ENCODE results near the gene MYOZ2.

The MYOZ2 gene

DNA sequence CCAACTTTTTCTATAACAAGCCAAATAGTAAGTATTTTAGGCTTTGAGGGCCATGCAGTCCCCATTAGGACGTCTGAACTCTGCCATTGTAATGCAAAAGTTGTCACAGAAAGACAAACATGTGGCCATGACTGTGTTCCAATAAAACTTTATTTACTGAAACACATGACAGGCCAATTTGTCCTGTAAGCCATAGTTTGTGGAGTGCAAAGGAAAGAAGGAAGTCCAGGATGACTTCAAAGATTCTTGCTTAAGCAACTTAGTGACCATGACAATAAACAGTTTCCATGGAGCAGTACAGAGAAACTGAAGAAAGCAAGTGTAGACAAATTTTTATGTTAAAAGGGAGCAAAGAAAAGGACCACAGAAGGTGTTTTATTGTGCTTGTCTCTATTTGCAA is 35.0 kb upstream of the MYOZ2 start:
- TF ChIP-seq, protein P1, sequence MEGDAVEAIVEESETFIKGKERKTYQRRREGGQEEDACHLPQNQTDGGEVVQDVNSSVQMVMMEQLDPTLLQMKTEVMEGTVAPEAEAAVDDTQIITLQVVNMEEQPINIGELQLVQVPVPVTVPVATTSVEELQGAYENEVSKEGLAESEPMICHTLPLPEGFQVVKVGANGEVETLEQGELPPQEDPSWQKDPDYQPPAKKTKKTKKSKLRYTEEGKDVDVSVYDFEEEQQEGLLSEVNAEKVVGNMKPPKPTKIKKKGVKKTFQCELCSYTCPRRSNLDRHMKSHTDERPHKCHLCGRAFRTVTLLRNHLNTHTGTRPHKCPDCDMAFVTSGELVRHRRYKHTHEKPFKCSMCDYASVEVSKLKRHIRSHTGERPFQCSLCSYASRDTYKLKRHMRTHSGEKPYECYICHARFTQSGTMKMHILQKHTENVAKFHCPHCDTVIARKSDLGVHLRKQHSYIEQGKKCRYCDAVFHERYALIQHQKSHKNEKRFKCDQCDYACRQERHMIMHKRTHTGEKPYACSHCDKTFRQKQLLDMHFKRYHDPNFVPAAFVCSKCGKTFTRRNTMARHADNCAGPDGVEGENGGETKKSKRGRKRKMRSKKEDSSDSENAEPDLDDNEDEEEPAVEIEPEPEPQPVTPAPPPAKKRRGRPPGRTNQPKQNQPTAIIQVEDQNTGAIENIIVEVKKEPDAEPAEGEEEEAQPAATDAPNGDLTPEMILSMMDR (IDR thresholded peaks at IDR 0.05), result no peak

DNA sequence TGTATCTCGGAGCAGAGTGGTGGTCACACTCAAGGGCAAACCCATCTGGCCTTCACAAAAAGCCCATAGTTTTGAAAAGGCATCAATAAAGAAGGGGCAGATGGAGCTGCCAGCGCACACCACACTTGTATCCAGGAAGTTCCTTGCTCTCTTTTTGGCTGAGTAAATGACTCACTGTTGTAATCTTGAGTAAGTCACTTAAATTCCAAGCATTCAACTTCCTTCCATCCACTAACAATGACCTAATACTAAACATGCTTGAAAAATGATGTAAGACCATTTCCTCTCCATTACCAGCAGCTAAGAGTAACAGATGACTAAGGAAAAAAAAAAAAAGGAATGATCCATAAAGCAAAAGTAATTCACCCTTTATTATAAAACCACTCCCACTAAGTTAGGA is 32.4 kb upstream of the MYOZ2 start:
- TF ChIP-seq, protein P1 (IDR thresholded peaks at IDR 0.05), result no peak

DNA sequence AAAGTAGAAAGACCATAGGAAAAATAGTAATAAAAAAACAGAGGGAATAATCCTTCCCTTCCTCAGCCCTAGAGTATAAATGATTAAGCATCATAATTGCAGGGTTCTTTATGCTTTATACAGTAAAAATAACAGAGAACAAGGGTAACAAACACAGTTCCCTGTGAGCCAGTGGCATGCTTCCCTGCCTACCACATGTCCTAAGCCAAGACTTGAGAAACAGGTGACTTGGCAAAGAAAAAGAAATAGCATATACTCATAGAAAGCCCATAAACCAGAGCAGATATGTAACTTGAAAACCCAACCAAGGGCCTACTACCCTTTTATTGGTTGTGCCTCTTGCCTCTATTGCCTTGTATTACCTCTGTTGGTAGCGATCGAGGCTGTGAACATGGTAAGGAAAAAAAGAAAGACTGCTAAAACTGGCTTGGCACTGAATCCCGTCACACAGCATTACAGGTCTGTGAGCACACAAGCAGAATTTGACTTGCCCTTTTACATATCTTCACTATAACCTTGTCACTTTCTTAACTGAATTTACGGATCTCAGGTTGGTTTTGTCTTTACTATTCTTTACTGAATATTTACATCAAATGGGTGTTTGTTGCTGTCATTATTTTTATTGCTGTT is 30.9 kb upstream of the MYOZ2 start:
- TF ChIP-seq, protein P1 (IDR thresholded peaks at IDR 0.05), result no peak

DNA sequence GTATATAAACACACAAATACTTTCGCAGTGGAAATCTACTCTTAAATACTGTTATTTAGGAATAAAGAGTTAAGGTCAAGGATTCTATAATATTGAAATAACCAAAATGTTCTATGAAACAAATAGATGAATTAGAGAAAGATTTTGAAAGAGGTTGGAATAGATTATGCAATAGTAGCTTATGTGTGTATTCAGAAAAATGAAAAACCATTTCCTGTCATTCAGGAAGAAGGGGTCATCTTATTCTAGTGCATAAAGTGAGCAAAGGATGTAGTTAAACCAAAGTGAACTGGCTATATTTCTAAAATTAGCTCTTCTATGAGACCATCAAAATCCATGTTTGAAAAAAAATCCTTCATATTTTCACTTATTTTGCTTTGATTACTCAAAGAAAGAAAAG is 30.0 kb upstream of the MYOZ2 start:
- TF ChIP-seq, protein P1 (IDR thresholded peaks at IDR 0.05), result no peak

DNA sequence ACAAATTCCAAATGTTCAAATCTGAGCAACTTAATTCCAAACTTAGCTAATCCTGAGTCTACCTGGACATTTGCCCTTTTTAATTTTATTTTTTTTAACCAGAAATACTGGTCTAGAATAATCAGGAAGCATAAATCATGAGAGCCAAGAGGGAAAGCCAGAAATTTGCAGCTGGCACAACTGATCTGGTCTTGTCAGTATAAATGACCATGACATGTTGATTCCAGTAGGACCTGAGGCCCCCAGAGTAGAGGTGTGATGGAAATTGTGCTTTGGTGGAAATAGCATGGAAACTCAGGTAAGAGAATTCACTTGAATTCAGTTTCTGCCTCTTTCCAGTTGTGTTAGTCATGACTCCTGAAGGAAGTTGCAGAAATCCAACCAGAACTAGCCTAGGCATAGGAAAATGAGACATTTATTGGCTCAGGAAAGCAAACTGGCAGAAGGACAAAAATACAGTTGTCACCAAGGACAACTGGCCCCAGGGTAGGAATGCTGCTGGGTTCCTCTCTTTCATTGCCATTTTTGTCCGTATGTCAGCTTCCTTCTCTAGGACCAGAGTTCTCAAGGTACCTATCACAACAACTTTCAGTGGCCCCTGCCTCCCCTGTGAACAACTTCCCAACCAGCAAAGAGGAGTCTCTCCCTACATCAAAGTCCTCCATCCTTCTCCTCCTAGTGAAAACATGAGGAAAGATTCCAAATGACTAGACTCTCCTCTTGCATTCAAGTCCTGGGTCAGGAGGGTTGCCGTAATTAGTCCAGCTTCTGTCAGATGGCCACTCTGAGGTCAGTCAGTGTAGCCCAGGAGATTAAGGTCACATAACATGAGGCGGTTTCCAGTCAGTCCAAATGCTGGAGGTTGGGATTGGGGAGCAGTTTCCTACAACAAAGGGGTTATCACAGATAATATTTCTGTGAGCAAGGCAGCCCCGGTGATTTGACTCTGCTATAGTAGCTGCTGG is 29.3 kb upstream of the MYOZ2 start:
- TF ChIP-seq, protein P1 (IDR thresholded peaks at IDR 0.05), result no peak

DNA sequence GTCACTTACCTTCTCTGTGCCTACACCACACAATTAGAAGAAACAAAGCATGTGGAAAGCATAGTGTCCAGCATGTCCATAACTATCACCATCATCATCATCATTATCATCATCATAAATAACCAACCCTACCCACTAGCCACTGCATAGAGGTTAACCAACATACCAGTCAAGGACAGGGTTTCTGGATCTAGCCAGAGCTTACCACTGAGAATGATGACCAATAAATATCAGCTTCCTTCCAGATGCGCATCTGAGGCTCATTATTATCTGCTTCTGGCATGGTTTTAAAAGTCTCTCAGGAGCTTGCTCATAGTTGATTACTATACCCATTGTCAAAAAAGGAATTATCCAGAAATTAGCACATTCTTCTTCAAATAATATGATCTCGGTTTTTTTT is 25.5 kb upstream of the MYOZ2 start:
- TF ChIP-seq, protein P1 (IDR thresholded peaks at IDR 0.05), result no peak

DNA sequence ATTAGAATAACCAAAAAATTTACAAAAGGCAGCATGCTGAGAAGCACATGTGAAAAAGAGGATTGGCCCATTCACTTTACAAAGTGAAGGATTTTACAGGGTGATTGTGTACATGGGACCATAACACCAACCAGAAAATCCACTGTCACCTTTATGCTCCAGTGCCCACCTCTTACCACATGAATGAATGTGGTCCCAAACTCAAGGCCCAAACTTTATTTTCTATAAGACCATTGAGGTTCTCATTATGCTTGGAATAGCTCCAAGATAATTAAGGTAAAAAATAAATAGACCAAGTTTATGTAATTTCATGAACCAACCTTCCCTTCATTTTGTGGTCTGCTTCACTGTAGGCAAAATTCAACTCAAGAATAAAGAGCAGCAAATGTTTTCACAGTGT is 24.3 kb upstream of the MYOZ2 start:
- TF ChIP-seq, protein P1 (IDR thresholded peaks at IDR 0.05), result no peak
